Frontal cortex (tissue), 4 donors: Measurements from ENCODE around the gene FSIP1. TPM values are rescaled to one million over a fixed set of nuclear protein-coding genes. Genes with fewer than 3 reads are reported as not detected.

ENCODE experiments used
- DNase-seq, 2 donors: peaks; one replicate each; pipeline ENCODE4 v3.0.0; 2012; ENCODE audit warnings: low spot score in 2 of 2
- FAIRE-seq: peaks from 2 replicates; lab custom pipeline; 2012; peaks lifted over from hg19 to GRCh38; lab: Jason Lieb, UNC
- total RNA-seq: library from RNA; depleted of rRNA; stranded (reverse); fragments of >200 nt; gene quantifications from one replicate; pipeline ENCODE4 v1.2.3, GENCODE V29; 2014
- donor health status: control.
- donor health status: control.
- donor health status: control.

FSIP1 gene
- total RNA-seq, 1 donor from 2014 or later: 17.5 TPM

GRCh38 chr15:39602143-39602542, 180.5 kb downstream of the FSIP1 start:
- FAIRE-seq (no peak), DNase-seq (no peak)

- FAIRE-seq: no peak
Measured at GRCh38 chr15:39599871-39600270, 182.8 kb downstream of the FSIP1 start.

GRCh38 chr15:39598958-39599845, 183.4 kb downstream of the FSIP1 start:
- FAIRE-seq (no peak), DNase-seq (no peak)

More at GRCh38 chr15:39599871-39600270, 182.8 kb downstream of the FSIP1 start:
- no peak for DNase-seq

- DNase-seq (no peak), FAIRE-seq (no peak)
Measured at GRCh38 chr15:39598186-39598850, 184.3 kb downstream of the FSIP1 start.

- no peak for DNase-seq
- FAIRE-seq: no peak
Measured at GRCh38 chr15:39597751-39598185, 184.9 kb downstream of the FSIP1 start.

- DNase-seq (no peak), FAIRE-seq (no peak)
Measured at GRCh38 chr15:39597336-39597735, 185.3 kb downstream of the FSIP1 start.

GRCh38 chr15:39596358-39597051, 186.1 kb downstream of the FSIP1 start:
- DNase-seq (no peak), FAIRE-seq (no peak)

- FAIRE-seq (no peak), DNase-seq (no peak)
Measured at GRCh38 chr15:39595338-39596221, 187.1 kb downstream of the FSIP1 start.

- DNase-seq (no peak), FAIRE-seq (no peak)
Measured at GRCh38 chr15:39594446-39595337, 187.9 kb downstream of the FSIP1 start.

GRCh38 chr15:39593656-39594445, 188.8 kb downstream of the FSIP1 start:
- FAIRE-seq (no peak), DNase-seq (no peak)

GRCh38 chr15:39593071-39593655, 189.5 kb downstream of the FSIP1 start:
- no peak for DNase-seq
- FAIRE-seq: no peak

GRCh38 chr15:39592500-39592899, 190.1 kb downstream of the FSIP1 start:
- no peak for FAIRE-seq
- no peak for DNase-seq

GRCh38 chr15:39591896-39592315, 190.7 kb downstream of the FSIP1 start:
- DNase-seq (no peak), FAIRE-seq (no peak)

- no peak for FAIRE-seq
- no peak for DNase-seq
Measured at GRCh38 chr15:39591141-39591895, 191.3 kb downstream of the FSIP1 start.

- FAIRE-seq: no peak
- DNase-seq: no peak
Measured at GRCh38 chr15:39589815-39590644, 192.6 kb downstream of the FSIP1 start.
